ENCODE data around the gene ITGB1.

The ITGB1 gene

DNA sequence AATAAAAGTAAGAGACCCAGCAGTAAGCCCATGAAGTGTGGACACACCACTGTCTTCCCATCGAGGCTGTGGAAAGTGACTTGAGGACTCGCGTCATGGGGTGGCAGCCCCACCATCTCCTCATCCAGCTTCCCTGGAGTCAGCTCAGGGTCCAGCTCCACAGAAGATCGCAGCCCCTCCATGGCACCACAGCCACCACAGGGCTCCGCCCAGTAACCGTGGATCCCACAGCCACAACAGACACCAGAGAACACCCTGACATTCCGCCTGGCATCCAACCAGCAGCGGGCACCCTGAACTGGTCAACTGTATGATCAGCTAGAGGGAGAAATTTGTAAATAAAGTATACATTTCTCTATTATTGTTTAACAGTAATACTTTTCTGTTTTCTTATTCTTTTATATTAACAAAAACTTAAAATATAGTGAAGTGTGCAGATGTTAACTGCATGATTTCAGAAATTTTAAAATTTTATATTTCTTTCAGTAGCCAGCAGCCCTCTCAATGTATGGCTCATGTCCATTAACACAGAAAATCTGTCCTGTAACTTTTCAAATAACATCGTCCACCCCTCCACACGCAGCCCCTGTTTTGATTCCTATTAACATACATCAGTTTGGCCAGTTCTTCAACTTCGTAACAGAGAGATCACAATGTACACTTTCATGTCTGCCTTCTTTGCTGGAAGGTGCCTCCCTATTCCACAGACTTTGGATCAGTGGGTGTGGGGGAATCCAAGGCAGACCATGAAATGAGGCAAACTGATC lies 69.7 kb downstream of the ITGB1 start:
- DNase-seq (ENCODE audit: low spot score), result no peak

DNA sequence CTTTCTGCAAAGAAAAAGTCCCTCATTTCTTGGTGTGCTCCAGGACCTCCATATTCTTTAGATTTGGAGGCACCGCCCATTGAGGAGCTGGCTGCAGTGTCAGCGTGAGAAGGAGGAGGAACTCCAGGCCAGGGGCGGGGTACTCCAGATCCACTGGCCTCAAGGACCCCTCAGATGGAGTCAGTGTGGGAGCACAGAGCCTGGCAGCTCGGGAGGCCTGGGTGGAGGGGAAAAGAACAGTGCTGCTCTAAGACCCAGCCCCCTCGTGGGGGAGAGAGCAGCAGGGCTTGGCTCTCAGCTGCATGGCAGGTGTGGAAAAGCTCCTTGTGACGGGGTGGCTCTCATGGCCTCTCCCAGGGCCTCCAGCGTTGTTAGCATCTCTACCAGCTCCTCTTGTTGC lies 70.5 kb downstream of the ITGB1 start:
- DNase-seq (ENCODE audit: low spot score), result no peak

DNA sequence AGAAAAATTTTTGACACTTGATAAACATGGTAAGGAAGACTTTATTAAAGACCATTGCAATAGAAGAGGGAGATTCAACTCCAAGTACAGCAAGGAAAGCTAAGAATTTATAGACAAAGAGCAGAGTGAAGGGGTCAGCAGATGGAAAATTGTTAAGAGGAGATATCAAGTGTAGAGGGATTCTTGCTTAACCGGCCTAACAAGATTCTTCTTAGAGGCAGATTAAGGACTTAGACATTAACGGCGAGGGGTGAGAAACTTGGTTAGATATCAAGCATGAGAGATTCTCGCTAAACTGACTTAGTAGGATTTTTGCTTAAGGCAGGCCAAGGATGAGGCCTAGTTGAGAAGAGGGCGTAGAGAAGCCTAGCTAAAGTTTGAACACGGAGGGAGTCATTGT lies 76.0 kb downstream of the ITGB1 start:
- no peak for DNase-seq (ENCODE audit: low spot score)

DNA sequence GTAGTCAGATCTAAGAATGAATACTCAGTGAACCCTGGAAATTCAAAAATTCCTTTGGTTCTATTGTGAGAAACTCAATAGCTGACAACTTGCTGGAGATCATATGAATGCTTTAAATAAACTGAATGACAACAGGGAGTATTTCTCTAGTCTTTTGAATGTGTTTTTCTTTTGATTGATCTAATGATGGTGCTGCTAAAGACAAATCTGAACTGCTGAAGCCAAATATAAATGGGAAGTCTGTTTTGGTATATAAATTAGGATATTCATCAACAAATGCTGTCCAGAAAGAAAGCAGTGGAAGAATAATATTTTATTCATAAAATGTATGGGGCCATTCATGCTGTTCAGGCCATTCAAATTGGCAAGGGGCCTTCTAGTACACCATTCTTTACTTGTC lies 79.4 kb downstream of the ITGB1 start:
- no peak for DNase-seq (ENCODE audit: low spot score)

DNA sequence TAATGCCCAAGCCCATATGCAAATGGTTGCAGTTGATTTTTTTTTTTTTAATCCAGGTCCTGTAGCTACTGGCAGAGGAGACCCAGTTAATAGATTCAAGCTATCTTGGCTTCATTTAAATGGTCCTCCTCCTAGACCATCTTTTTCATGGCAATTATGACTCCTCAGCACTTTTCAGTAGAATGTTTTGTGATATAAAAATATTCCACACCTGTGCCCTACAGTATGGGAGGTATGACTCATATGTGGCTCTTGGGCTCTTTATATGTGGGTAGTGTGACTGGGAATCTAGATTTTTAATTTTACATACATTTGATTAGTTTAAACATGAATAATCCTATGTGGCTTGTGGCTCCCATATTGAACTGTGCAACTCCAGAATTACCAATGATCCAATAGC lies 80.1 kb downstream of the ITGB1 start:
- DNase-seq (ENCODE audit: low spot score), result no peak

DNA sequence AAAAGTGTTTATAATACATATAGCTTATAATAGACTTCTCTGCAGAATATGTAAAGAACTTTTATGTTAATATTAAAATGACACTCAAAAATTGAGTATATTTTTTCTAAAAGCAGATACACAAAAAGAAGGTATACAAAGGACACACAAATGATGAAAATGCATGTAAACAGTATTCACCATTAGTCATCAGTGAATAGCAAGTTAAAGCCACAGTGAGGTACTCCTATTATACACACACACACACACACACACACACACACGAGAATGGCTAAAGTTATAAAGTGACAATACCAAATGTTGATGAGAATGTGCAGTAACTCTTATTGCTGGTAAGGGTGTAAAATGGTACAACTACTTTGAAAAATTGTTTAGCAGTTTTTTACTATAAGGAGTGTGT lies 92.9 kb downstream of the ITGB1 start:
- DNase-seq (ENCODE audit: low spot score), result no peak

DNA sequence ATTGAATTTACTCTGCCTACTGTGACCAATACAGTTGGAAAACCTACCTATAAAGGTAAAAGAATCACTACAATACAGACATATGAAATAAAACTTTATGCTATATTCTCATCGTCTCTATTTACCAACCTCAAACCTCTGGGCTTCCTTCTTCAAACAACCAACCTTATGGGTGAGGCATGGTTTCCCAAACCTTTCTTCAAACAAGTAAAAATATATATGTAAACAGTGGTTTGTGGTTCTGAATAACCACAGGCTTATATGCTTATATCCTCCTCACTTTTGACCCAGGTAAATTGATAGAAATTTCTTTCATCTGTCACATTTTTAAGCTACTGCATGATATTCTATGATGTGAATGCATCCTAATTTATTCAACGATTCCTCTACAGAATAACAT lies 103.6 kb downstream of the ITGB1 start:
- DNase-seq (ENCODE audit: low spot score), result no peak

DNA sequence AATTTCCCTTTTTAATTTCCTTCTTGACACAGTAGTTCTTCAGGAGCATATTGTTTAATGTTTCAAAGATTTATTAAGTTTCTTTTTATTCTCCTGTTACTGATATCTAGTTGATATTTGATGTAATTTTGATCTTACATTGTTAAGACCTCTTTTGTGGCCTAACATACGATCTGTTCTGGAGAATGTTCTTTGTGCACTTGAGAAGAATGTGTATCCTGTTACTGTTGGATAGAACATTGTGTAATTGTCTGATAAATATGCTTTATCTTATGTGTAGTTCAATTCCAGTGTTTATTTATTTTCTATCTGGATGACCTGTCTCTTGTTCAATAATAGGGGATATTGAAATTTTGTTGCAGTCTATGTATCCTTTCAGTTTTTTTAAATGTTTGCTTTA lies 106.7 kb downstream of the ITGB1 start:
- no peak for DNase-seq (ENCODE audit: low spot score)

All from kidney capillary endothelial cell (primary cell).